ENCODE results near the gene SLC7A6OS. TPM values are rescaled to one million over a fixed set of nuclear protein-coding genes. Genes with fewer than 3 reads are reported as not detected.
A peak's percentile ranks its signal among the peaks of the same experiment; 100 is the strongest.

The SLC7A6OS gene
- total RNA-seq, 2 donors from 2014 or later, result 9.9 to 12.5 TPM

DNA sequence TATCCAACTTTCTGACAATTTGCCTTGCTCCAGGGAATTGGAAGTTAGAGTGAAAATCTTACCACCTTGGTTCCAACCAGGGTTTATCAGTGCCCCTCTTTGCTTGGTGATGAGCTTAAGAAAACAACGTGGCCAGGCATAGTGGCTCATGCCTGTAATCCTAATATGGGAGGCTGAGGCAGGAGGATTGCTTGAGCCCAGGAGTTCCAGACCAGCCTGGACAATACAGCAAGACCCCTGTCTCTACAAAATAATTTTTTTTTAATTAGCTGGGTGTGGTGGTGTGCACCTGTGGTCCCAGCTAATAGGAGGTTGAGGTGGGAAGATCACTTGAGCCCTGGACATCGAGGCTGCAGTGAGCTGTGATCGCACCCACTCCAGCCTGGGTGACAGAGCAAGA lies 25.1 kb downstream of the SLC7A6OS start:
- intact Hi-C loops (cut with DNase I), result no loop called here
- no peak for DNase-seq (ENCODE audit: low spot score)

DNA sequence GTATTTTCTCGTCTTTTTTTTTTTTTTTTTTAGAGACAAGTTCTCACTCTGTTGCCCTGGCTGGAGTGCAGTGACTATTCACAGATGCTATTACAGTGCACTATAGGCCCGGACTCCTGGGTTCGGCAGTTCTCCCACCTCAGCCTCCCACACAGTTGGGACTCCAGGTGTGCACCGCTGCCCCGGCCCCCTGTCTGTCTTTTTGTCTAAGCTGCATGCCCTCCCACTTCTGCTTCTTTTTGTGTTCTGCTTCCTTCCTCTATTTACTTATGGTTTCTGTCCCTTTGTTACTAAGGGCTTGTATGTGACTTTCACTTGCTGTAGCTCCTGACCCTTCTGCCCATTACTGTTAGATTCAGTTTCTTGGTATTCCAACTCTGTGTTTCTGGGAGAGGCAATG lies 25.9 kb downstream of the SLC7A6OS start:
- intact Hi-C loops (cut with DNase I), result no loop called here
- no peak for DNase-seq (ENCODE audit: low spot score)

DNA sequence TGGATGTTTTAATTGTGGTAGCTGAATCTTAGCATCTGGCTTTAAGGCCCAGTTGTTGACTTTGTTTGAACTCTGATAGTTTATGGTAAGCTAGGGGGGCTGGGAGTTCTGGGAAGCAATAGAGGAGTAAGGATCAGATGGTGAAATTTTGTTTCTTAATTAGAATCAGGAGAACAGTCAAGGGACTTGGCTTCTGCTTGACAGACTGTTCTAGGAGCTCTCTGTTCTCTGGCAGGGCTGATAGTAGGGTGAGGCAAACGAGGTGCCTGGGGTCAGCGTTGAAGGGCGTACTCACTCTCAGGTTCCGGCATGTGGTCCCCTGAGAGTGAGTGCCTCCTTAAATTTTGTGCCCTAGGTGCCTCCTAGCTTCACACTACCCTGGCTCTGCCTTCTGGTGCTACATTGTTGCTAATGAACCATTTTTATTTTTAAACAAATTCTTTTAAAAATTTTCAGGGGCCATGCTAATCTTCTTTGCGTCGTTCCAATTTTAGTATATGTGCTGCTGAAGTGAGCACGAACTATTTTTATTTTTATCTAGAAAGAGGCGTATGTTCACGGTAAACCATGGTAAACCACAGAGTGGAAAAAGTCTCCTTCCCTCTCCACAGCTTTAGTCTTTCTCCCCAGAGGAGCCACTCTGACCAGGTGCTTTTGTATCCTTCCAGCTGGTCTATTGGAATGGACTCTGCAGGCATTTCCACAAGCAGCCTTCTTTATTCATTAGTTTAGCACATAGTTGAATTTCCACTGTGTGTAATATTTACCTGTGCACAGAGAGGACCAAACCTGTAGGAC lies 26.7 kb downstream of the SLC7A6OS start:
- intact Hi-C loops (cut with DNase I), result no loop called here
- no peak for DNase-seq (ENCODE audit: low spot score)

DNA sequence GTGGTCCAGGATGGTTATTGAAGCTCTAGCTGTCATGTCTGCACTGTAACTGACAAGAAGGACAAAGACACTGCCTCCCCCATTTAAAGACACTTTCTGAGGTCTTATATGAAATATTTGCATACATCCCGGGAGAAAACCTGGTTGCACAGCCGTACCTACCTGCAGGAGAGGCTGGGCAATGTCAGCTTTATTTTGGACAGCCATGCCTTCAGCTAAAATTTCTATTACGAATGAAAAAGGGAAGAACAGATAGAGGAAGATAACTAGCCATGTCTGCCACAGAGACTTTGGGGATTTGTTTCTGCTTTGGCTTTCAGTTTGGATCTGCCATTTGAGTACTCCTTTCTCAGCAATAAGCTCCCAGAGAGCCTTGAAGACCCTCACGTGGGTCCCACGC lies 27.4 kb downstream of the SLC7A6OS start:
- intact Hi-C loops (cut with DNase I), result no loop called here
- no peak for DNase-seq (ENCODE audit: low spot score)

DNA sequence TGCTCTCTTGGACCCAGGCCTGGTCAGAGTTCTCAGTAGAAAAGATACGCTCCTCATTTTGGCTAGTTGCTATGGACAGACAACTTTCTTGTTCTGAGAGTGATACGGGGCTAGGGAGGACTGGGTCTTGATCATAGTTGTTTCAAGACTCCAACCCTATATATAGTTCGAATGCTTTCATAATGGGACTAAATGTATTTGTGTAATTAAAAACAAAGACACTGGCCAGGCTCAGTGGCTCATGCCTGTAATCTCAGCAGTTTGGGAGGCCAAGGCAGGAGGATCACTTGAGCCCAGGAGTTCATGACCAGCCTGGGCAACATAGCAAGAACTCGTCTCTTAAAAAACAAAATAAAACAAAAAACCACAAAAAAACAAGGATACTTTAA lies 28.7 kb downstream of the SLC7A6OS start:
- intact Hi-C loops (cut with DNase I), result no loop called here
- DNase-seq (ENCODE audit: low spot score), result no peak

DNA sequence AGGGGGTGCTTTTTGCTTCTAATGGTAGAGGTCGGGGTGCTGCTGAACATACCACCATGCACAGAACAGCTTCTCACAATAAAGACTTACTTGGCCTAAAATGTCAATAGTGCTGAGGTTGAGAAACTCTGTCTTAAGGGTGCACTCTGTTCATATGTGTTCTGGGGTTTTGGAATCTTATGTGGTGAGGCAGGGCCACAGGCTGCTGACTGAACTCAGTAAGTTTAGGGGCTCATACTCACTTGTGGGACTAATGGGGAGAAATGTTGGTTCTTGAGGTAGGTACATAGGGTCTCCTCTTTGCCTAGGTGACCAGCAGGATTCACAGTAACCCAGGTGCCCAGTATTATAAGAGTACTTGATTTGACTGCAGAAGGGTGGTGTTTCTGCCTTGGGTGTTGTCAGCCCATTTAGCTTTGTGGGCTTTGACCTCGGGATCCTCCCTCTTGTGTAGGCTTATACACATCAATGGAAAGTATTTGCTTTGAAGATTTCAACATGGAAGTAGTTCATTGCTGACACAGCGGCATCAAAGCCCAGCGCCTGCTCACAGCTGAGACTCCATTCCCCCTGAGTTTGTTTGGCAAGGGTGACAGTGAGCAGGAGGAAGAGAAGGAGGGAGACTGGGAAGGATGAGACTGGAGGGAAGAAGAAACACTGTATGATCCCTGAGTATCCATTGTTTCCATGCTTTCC lies 29.2 kb downstream of the SLC7A6OS start:
- peak; percentile 24 for DNase-seq (ENCODE audit: low spot score)
- intact Hi-C loops (cut with DNase I), result no loop called here

DNA sequence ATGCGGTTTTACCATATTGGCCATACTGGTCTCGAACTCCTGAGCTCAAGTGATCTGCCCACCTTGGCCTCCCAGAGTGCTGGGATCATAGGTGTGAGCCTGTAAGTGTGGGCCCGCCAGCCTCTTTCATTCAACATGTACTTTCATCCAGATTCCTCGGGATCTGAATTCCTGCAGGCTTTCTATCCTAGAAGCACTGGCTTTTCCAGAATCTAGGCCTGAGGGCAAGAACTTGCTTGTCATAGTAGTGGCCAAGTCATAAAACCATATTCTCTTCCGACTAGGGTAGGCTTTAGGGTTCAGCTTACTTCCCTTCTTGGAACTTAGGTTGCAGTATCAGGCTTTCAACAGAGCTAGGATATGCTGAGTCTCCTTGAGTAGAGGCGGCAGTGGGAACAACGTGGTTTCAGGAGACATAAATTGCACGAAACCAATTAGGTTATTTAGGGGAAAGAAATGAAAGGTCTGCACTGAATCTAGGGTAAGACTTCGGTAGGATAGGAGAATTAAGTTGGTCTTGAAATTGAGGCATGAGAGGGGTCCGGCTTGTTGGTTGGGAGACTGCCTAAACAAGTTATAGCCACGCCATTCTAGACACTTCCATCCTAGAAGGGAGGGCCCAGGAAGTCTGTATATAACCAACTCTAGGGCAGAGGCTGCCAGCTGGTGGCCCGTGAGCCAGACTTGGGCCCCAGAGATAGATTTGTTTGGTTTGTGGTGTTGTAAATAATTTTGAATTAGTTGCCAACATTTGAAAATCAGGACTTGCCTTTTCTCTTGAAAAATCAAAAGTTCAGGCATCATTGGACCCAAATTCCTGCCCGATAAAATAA lies 30.8 kb downstream of the SLC7A6OS start:
- intact Hi-C loops (cut with DNase I), result loop anchor here in 1 of 2 donors (1.0 kb wide), 1 partner anchor 31 kb away; the partner anchor contains the start of gene PRMT7
- DNase-seq (ENCODE audit: low spot score), result peak; percentile 15

DNA sequence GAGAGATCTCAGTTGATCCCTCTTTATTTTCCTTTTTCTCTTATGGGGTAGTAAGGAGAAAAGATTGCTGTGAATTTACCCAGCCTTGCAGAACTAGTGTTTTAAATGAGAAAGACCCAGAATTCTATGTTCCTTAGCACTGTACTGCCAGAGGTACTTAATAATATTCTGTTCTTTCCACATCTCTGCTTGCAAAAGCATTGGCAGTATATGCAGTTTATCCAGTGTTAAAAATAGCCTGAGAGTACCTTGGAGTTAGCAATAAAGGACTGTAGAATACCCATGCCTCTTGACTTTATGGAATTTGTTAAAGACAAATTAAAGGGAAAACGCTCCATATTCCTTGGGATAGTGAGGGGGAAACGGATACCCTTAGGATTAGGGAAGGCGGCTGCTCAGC lies 34.5 kb downstream of the SLC7A6OS start:
- DNase-seq (ENCODE audit: low spot score), result no peak
- intact Hi-C loops (cut with DNase I), result no loop called here

DNA sequence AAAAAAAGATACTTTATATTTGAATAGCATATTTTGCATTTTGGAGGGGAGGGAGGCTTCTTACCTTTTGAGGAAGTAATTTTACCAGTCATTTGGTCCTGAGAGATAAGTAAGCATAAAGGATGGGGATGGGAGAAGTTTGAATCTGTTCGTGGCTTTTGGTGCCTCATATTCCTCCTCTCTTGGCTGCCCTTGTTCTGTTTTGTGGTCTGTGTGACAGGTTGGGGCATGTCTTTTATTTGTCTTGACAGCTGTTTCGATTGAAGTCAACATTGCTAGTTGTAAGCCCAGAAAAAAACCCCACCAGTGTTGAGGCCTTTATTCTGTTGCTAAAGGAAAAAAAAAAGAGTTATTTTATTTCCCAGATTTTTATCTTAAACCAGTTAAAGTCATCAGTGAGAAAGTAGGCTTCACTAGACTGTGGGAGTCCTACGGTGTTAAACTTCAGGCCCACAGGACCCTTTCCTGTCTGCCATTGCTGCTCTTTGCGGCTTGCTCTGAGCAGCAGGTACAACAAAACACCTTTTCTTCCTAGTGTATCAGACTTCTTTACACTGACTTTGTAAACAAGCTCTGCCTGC lies 35.0 kb downstream of the SLC7A6OS start:
- DNase-seq (ENCODE audit: low spot score), result no peak
- intact Hi-C loops (cut with DNase I), result no loop called here

DNA sequence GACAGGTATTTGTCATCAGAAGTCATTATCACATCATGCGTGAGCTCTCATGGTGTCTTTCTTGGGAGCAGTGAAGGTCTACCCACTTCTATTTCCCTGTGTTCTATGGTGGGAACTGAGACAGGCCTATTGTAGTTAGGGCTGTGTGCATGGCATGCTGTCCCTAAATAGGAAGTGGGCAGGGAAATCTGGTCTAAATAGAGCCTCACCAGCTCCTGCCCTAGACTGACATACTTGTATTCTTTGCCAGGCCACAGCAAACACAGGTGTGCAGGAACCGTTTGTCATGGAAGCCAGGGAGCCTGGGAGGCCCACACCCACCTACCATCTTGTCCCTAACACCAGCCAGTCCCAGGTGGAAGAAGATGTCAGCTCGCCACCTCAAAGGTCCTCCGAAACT lies 36.3 kb downstream of the SLC7A6OS start:
- DNase-seq (ENCODE audit: low spot score), result no peak
- intact Hi-C loops (cut with DNase I), result no loop called here

DNA sequence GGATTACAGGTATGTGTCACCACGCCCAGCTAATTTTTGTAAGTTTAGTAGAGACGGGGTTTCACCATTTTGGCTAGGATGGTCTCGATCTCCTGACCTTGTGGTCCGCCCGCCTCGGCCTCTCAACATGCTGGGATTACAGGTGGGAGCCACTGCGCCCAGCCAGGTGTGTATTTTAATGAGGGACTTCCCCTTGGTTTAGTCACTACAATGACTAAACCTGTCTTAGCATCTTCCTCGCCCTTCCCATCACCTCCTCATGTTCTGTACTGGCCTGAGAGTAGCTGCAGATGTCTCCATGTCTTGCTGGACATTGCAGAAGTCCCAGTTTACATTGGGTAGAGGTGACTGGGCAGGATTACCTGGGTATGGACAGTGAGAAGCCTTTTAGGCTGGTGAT lies 36.9 kb downstream of the SLC7A6OS start:
- intact Hi-C loops (cut with DNase I), result no loop called here
- DNase-seq (ENCODE audit: low spot score), result no peak

DNA sequence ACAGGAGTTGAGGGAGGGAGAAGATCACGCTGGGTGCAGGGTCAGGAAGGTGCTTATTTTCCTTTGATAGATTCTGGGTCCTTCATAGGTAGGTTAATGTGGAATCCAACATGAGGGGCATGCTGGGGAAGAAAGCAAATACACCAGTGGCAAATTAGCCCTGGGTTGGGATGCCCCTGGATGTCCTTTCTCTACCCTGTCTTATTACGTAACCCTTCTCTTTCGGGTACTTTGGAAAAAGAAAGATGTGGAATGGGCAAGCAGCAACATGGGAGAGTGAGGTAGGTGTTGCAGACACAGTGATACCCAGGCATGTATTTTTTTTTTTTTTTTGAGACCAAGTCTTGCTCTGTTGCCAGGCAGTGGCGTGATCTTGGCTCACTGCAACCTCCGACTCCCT lies 37.3 kb downstream of the SLC7A6OS start:
- intact Hi-C loops (cut with DNase I), result no loop called here
- DNase-seq (ENCODE audit: low spot score), result no peak

DNA sequence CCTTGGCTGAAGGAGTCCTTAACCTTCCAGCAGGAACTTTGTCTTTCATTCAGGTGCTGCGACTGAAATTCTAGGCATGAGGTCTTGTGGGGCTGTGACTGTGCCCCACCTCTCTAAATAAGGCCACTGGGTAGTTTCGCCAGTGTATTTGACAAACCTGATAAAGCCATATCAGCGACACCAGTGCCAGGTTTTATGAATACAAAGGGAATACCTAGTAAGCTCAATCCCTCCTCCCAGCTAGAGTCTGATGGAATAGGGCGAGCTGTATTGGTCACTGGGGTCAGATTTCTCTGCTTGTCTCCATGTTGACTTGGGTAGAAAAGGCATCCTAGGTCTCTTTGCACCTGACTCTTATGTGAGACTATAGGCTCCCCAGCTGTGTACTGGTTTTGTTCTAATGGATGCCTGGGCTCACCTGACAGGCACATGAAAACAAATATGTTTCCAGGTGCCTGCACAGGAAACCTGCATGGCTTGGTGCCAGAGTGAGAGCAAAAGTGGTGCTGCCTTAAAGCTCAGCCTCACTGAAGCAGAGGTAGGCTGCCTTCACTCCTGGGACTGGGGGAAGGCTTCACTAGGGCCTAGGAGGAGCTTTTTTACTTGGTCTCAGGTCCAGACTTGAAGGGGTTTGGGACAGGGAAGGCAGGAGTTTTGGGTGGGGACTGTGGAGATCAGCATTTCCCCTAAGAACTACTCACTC lies 38.1 kb downstream of the SLC7A6OS start:
- intact Hi-C loops (cut with DNase I), result no loop called here
- no peak for DNase-seq (ENCODE audit: low spot score)

DNA sequence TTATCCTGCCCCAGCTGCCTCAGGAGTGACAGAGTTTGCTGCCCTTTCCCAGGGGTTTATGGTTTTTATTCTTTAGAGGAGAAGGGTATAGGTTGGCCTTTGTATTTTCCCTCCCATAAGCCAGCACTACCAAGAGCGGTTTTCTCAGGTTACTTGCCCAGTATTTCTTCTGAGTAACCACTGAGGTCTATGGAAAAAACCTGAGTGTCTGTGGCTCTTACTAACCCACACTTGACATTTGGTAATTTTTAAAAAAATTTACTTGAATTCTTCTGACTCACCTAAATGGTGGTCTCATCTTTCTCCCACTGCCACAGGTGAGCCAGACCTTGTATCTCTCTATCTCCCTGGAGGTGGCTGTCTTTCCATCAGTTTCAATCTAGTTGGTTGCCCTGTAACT lies 40.4 kb downstream of the SLC7A6OS start:
- intact Hi-C loops (cut with DNase I), result no loop called here
- DNase-seq (ENCODE audit: low spot score), result no peak

DNA sequence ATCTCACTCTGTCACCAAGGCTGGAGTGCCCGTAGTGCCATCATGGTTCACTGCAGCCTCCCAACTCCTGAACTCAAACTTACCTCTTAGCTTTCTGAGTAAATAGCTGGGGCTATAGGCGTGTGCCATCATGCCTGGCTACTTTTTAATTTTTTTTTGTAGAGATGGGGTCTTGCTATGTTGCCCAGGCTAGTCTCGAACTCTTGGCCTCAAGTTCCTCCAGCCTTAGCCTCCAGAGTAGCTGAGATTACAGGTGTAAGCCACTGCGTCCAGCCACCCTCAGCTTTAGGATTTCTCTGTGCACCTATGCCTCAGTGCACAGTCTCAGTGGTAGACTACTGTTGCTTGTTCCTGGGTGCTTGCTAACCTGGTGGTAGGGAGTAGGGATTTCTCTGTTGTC lies 41.0 kb downstream of the SLC7A6OS start:
- intact Hi-C loops (cut with DNase I), result no loop called here
- no peak for DNase-seq (ENCODE audit: low spot score)

DNA sequence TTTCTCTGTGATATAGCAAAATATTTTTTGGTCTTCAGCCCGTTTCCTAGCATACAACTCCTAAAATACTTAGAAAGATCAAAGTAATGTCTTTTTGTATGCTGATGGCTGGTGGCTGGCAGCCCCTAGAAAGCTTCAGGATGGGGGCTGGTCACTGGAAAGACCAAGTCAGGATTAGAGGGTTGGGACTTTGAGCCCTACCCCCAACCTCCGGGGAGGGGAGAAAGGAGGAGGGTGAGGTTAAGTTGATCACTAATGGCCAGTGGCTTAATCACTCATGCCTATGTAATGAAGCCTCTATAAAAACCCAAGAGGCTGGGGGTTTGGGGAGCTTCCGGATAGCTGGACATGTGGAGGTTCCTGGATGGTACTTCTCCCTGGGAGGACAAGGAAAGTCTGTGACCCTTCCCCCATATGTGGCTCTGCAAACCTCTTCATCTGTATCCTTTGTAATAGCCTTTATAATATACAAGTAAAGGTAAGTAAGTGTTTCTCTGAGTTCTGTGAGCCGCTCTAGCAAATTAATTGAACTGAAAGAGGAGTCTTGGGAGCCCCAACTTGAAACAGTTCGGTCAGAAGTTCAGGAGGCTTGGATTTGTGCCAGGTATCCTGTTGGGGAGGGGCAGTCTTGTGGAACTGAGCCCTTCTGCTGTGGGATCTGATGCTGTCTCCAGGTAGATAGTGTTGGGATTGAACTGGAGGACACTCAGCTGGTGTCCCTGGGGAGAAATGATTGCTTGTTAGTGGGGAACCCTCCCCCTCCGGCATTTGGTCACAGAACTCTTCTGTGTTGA lies 42.9 kb downstream of the SLC7A6OS start:
- no peak for DNase-seq (ENCODE audit: low spot score)
- intact Hi-C loops (cut with DNase I), result no loop called here

DNA sequence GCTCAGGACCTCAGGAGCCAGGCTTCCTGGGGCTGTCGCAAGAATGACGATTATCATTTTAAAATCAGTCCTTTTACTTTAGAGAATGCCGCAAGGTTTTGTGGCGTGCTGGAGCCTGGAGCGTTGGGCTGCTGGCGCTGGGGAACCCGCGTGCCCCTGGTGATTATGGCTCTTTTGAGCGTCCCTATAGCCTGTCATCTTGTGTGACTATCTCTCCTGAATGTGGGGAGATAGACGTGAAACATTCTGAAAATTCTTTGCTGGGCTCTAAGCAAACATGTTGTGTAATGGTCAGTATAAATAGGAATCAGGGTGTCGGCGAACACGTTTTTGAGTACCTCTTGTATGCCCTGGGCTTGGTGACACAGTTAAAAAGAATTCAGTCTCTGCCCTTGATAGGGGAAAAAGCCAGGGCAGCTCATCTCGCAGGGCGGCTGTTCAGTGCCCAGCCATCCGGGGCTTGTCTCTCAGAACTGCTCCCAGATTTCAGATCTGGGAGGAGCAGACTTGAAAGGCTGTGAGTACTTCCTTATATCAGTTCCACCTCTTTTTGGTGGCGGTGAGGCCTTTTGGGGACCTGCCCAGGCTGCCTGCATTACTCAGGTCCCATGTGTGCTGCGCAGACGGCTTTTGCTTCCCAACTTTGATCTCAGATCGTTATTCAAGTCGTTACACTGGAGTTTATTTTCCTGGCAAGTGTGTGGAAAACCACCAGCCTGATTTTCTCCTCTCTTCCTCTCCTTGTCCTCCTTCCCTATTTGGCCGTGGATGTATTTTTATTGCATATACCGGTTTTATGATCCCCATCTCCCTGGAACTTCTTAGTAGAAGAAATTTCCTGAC lies 45.4 kb downstream of the SLC7A6OS start:
- peak; percentile 87 for DNase-seq (ENCODE audit: low spot score)
- intact Hi-C loops (cut with DNase I), result no loop called here

Data from posterior vena cava (tissue), 2 donors.